PFSK-1 (cell line): ENCODE measurements around the gene FEZF2.

ENCODE experiments used
- FOXP2 ChIP-seq: optimal IDR thresholded peaks from 2 replicates; pipeline ENCODE3; 2011; ENCODE audit warnings: borderline replicate concordance, control low read depth, inconsistent platforms; ENCODE audit not compliant: insufficient read depth; ENCODE audit errors: extremely low read length, extremely low read depth
- POLR2AphosphoS5 ChIP-seq: IDR thresholded peaks from 2 replicates; pipeline ENCODE4 v1.6.1; 2012; ENCODE audit warnings: low read depth, mild to moderate bottlenecking, control low read depth, low read length, moderate library complexity
- REST ChIP-seq, 2 experiments: IDR thresholded peaks; 2 replicates each; pipeline versions ENCODE4 v1.6.1 to v1.8.0; 2011 to 2012; ENCODE audit warnings: low read depth in 2 of 2, low read length in 2 of 2, control low read depth in 1 of 2, inconsistent platforms in 1 of 2, mild to moderate bottlenecking in 1 of 2, moderate library complexity in 1 of 2; ENCODE audit not compliant: insufficient read depth in 1 of 2
- SIN3A ChIP-seq: IDR thresholded peaks from 2 replicates; pipeline ENCODE4 v1.6.1; 2012; ENCODE audit warnings: mild to moderate bottlenecking, low read length, moderate library complexity, borderline replicate concordance; ENCODE audit not compliant: insufficient read depth
- TAF1 ChIP-seq: IDR thresholded peaks from 2 replicates; pipeline ENCODE4 v1.6.1; 2012; ENCODE audit warnings: low read length, control low read depth, borderline replicate concordance; ENCODE audit not compliant: insufficient read depth

- TF ChIP-seq POLR2AphosphoS5 (no peak), SIN3A (no peak), REST (IDR thresholded peaks at IDR 0.05; ENCODE audit: insufficient read depth in 1 of 2, low read depth in 2 of 2, low read length in 2 of 2) (no peak), TAF1 (no peak), FOXP2 (no peak)
These were observed 30.4 kb upstream of the FEZF2 start for GRCh38 chr3:62403765-62404164.
